ENCODE data around the gene PRUNE1.

DNA sequence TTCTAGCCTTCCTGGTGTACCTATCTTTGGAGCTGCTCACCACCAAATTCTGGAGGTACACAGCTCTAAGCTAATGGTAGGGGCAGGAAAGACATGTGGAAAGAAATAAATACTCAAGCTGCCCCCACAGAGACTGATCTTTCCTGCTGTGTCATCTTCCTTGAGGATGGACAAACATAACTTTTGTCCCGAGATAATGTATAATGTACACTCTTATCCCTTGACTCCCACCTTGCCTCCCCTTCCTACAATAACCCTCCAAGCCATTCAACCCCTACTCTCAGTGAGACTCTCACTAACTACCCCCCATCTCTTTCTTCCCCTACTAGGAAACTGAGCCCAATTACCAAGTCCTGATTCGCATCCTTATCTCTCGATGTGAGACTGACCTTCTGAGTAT lies 14.0 kb upstream of the PRUNE1 start:
- TF ChIP-seq FOXA1 (IDR thresholded peaks at IDR 0.05) (no peak), HNF4G (IDR thresholded peaks at IDR 0.05) (no peak)
- TF ChIP-seq, protein P1, sequence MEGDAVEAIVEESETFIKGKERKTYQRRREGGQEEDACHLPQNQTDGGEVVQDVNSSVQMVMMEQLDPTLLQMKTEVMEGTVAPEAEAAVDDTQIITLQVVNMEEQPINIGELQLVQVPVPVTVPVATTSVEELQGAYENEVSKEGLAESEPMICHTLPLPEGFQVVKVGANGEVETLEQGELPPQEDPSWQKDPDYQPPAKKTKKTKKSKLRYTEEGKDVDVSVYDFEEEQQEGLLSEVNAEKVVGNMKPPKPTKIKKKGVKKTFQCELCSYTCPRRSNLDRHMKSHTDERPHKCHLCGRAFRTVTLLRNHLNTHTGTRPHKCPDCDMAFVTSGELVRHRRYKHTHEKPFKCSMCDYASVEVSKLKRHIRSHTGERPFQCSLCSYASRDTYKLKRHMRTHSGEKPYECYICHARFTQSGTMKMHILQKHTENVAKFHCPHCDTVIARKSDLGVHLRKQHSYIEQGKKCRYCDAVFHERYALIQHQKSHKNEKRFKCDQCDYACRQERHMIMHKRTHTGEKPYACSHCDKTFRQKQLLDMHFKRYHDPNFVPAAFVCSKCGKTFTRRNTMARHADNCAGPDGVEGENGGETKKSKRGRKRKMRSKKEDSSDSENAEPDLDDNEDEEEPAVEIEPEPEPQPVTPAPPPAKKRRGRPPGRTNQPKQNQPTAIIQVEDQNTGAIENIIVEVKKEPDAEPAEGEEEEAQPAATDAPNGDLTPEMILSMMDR (IDR thresholded peaks at IDR 0.05; ENCODE audit: low read depth, low read length, missing input control), result no peak

All from liver (tissue), 3 donors.